Stimulated activated CD4-positive, alpha-beta T cell treated with anti-CD3 and anti-CD28 coated beads, Interleukin-1b, Interleukin-23, amount 100 ng/mL, for 4 hours (primary cell): ENCODE measurements around the gene LIN7A.
"Not testable (repeated sequence)": the region's sequence is repeated elsewhere in the genome, so short reads cannot be mapped to it uniquely, and the experiment has no call there.

Experiments used
- DNase-seq, 2 donors: peaks; one replicate each; pipeline ENCODE4 v3.0.0-alpha.2; 2020; ENCODE audit warnings: low read depth in 2 of 2

Gene LIN7A

DNA sequence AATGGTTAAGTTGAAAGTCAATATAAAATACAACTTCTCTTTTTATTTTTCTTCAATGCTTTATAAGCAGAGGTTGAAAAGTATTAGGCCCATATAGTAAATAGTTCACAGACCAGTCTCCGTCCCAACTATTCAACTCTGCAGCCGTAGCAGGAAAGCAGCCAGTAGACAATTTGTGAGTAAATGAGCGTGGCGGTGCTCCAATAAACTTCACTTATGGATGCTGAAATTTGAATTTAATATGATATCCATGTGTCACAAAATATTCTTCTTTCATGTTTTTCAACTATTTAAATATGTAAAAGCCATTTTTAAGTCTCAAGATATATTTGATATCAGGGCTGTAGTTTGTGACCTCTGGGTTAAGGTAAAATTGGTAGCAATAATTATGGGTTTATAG is 17.7 kb downstream of the LIN7A start:
- no peak for DNase-seq

DNA sequence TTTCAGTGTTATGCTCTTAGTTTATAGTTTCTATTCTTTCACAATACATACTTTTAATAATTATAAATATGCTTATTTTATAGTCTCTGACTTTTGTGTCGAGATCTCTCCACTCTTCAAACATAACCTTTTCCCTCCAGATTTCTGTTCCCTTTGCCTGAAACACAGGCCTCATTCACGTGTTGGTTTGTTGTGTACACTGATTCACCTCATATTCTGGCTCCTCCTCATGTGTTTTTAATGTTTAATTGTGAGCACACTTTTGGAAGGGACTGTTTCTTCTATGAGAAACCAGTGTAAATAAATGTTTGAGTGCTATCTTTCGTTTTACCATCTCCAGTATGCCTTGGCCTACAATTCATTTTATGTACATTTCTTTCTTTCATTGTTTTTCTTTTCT is 20.1 kb downstream of the LIN7A start:
- DNase-seq = no peak

GRCh38 chr12:80912901-80913770 is 24.6 kb downstream of the LIN7A start:
- DNase-seq = no peak

GRCh38 chr12:80909370-80909769 is 28.4 kb downstream of the LIN7A start:
- no peak for DNase-seq

DNA sequence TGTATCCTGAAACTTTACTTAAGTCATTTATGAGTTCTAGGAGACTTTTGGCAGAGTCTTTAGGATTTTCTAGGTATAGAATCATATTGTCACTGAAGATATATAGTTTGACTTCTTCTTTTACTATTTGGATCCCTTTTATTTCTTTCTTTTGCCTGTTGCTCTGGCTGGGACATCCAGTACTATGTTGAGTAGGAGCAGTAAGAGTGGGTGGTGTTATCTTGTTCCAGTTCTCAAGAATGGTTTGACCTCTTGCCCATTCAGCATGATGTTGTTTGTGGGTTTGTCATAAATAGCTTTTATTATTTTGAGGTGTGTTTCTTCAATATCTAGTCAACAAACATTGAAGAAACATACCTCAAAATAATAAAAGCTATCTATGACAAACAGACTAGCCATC is 35.0 kb downstream of the LIN7A start:
- no peak for DNase-seq

GRCh38 chr12:80901661-80902060 is 36.1 kb downstream of the LIN7A start:
- DNase-seq = no peak

GRCh38 chr12:80895240-80895639 is 42.5 kb downstream of the LIN7A start:
- no peak for DNase-seq

DNA sequence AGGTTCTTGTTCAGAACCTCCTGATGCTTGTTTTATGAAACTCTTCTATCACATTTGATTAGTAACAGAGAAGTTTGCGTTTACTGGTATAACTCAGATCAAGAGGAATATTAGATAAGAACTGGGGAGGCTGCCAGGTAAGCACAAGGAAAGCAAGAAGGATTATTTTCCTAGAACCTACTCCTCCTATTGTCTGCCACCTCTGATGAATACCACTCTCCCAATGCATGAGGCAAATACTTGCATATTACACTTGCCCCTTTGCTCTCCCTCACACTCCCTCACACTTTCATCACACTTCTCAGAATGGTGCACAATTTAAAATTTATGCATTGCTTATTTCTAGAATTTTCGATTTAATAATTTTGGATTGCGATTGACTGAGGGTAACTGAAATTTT is 43.6 kb downstream of the LIN7A start:
- no peak for DNase-seq

GRCh38 chr12:80892597-80893445 is 44.9 kb downstream of the LIN7A start:
- DNase-seq = no peak

DNA sequence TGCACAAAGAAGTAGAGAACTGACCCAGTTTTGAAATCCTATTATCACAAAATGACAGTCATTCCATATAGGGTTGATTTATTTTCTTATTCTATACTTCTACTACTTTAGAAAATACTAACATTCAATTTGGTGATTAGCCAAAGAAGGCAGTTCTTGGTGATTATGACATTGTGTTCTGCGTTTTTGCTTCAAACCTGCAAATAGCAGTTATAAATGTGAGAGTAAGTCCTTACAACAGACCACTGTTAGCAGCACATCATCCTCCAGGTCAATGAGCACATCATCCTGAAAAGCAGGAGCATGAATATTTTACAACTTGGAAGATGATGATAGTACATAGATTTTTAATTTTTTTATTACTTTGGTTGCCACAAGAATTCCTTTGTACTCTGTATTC is 53.1 kb downstream of the LIN7A start:
- DNase-seq = no peak

GRCh38 chr12:80881106-80881505 is 56.6 kb downstream of the LIN7A start:
- no peak for DNase-seq

DNA sequence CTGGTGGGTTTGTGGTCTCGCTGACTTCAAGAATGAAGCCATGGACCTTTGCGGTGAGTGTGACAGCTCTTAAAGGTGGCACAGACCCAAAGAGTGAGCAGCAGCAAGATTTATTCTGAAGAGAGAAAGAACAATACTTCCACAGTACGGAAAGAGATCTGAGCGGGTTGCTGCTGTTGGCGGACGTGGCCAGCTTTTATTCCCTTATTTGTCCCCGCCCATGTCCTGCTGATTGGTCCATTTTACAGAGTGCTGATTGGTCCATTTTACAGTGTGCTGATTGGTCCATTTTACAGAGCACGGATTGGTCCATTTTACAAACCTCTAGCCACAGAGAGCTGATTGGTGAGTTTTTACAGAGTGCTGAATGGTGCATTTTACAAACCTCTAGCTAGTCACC is 59.3 kb downstream of the LIN7A start:
- DNase-seq = not testable (repeated sequence)

DNA sequence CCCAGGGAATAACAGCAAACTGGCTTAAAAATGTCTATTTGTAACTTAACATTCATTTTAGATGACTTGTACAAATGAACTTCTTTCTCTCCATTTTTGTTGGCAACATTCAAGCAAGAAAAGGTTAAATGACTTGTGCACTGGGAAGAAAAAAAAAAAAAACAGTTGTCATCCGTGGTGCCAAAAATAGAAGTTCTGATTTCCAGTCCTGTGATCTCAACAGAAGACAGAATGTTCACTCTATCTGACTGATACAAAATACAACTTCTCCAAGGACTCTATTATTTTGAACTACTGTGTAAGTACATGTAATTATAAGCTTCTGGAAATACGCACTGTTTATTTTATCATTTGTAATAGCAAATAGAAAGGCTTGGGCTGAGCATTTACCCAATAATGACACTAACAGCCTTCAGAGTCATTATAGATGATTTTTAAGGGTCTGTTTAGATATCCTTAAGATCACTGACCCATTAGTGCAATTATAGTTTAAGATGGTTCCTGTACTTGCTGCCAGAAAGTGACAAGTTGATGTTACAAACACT is 59.9 kb downstream of the LIN7A start:
- DNase-seq = no peak

DNA sequence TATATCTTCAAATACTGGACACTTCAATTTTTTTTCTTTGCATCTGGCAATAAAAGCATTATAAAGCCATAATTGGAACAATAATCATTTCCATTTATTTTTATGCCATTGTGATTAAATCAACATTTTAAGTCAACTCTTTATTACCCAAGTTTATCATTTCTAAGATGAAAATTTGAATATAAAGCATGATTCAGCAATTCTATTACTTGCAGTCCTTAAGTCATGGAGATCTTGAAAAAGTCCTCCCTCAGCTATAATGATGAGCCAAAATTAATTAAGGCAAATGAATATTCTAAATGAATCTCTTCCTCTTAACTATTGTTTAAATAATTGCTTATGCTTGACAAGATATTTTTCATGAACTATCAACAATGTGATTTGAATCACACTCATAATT is 65.7 kb downstream of the LIN7A start:
- DNase-seq = no peak

- no peak for DNase-seq
These were observed 68.5 kb downstream of the LIN7A start for GRCh38 chr12:80869264-80869663.

GRCh38 chr12:80868576-80868975 is 69.2 kb downstream of the LIN7A start:
- DNase-seq = no peak

DNA sequence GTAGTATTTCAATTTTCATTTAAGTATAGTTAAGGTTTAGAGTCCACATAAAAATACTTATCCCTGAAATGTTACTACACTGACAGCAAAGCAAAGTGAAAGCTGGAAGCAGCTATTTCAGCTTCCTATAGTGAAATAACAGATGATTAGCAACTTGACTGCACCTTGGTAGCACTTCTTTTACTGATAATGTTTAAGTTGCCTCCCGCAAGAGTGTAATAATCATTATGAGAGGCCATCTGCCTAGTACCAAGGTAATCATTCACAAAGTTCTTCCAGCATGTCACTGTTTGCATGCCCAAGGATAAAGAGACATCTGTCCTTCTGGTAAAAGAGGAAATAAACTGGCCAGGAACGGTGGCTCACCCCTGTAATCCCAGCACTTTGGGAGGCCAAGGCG is 69.8 kb downstream of the LIN7A start:
- DNase-seq = no peak

DNA sequence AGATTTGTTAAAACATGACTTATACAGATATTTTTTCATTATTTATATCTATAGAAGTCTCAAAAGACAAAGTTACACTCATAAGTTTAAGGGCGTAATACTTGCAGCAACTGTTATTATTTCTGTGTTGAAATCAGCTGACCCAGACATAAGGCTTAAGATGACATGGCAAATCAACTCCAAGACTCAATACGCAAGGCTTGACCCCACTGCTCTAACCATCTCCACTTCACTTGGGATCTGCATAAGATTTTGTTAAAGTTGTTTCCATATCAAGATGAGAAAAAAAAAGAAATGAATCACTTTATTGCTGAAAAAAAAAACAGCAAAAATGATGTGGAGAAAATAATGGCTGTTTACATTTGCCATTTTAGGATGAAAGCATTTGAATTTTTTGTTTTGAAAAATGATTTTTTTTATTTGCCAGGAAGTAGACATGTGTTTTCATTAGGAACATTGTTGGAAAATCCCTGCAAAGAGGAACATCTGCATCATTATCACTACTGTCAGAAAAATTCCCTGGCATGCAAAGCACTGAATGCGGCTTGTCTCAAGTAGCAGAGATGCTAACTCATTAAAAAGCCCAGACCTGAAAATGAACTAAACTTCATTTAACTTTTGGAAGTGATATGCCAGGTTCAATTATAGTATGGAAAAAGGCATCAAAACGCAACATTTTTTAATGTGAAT is 73.5 kb downstream of the LIN7A start:
- DNase-seq = no peak

- no peak for DNase-seq
These were observed 75.2 kb downstream of the LIN7A start for GRCh38 chr12:80862531-80862930.

GRCh38 chr12:80861641-80862378 is 75.9 kb downstream of the LIN7A start:
- no peak for DNase-seq

GRCh38 chr12:80860928-80861327 is 76.8 kb downstream of the LIN7A start:
- no peak for DNase-seq
